HG03460 (cell line): ENCODE results near the gene MET.
"Not testable (repeated sequence)": the region's sequence is repeated elsewhere in the genome, so short reads cannot be mapped to it uniquely, and the experiment has no call there.

Experiments
- ATAC-seq: cut with Tn5 transposase; IDR thresholded peaks from one replicate; pipeline ENCODE4 v1.9.1; 2021; ENCODE audit not compliant: unreplicated experiment

Gene MET

DNA sequence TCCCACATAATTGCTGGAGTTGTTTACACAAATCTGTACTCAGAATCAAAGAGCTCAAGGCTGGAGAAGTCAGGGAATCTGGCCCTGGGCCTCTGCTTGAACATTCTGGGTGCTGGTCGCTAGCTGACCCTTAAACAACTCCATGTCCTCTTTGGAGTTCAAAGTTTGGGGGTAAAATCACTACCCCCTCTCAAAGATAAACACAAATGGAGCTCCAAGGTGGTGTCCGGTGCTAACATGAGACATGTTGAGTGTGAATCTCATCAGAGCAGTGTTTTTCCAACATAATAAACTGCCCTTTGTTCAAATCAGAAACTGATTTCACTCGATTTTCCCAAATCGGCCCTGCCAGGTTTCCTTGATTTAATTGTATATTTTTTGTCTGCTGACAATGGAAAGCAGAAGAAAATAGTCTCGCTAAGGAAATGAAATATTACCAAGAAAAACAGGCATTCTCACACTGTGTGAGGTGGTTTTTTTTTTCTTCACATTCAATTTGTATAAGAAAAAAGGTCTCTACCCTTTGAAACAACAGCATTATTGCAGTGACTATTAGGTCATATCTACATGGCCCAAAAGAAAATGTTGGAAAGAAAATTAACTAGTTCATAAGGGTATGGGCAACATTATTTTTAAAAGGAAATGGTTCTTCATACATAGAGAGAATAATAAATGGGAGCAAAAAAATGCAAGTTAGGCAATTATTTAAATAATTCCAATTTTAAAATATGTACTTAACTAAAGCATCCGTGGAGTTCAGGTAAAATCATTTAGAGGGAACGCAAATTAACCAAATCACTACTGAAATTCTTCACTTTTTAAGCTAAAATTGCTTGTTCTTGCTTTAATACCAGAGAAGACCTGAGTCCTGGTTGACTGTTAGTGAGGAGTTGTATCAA is 134.3 kb downstream of the MET start:
- ATAC-seq, result no peak

GRCh38 chr7:116807011-116807560 is 135.1 kb downstream of the MET start:
- no peak for ATAC-seq

DNA sequence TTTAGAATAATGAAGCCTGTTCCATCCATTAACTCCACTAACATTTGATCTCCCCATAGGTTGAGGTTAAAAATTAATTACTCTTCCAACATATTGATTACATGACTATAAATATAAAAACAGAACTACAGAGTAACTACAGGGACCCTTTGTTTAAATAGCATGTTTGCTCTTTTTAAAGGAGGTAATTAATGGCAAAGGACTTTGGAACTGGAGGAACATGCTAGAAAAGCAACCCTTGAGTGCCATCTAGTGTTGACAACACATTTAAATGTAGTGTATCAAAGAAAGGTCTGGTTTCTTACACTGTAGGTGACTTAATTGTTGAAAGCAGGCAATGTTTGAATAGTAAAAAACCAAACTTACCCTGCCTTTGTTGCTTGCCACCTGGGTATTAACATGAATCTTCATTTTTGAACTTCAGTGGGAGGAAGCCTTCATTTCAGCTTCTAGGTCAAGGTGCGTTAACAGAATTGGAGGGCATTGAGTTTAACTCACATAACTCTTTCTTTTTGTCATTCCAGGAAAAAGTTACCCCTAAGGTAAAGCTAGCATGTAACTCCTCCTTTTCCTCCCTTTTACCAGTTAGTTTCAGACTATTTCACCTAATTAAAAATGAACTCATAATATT is 137.8 kb downstream of the MET start:
- ATAC-seq, result no peak

GRCh38 chr7:116810267-116811116 is 138.5 kb downstream of the MET start:
- no peak for ATAC-seq

DNA sequence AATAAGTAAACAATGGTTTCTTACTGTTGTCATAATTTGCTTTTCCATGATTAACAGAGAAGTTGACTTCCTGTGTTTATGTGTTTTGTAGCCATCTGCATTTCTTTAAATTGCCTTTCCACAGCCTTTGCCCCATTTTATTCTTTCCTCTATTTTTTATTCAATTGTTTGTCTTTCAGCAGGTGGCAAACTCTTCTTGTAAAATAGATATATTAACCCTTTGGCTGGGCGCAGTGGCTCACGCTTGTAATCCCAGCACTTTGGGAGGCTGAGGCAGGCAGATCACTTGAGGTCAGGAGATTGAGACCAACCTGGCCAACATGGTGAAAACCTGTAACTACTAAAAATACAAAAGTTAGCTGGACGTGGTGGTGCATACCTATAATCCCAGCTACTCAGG is 139.8 kb downstream of the MET start:
- no peak for ATAC-seq

DNA sequence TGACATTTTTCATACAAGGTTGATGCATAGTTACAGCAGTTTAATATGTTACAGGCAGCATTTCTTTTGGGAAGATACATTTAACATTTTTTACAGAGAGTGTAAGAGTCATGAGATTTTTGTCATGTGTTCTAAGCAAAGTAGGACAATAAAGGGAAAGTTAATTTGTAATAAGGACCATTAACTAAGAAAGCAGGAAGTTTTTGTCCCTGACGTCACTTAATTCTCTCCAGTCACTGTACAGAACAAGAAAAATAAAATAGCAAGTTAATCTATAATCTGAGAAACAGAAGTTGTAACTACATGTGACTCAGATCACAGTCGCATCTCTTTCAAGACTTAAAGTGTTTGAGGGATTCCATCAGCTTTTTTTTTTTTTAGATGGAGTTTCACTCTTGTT is 140.9 kb downstream of the MET start:
- no peak for ATAC-seq

- ATAC-seq, result not testable (repeated sequence)
Measured at GRCh38 chr7:116813371-116813770, 141.4 kb downstream of the MET start.

DNA sequence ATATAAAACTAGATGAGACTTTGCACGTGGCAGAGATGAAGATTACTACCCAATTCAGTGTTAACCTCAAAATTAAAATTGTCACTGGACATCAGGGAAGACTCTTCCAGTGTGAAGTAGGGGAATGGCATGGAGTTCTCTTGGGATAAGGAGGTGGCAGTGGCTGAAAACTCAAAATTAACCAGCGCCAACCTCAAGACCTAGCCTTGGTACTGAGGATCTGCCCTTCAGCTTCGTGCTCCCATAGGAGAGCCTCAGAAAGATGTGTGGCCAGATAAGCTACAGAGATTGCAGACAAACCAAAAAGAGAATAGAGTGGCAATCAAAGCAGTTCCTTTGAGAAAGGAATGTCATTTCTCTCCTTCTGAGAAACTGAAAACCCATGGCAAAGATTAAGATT is 143.0 kb downstream of the MET start:
- no peak for ATAC-seq

GRCh38 chr7:116820149-116820548 is 148.2 kb downstream of the MET start:
- no peak for ATAC-seq

GRCh38 chr7:116821647-116822046 is 149.7 kb downstream of the MET start:
- ATAC-seq, result not testable (repeated sequence)

DNA sequence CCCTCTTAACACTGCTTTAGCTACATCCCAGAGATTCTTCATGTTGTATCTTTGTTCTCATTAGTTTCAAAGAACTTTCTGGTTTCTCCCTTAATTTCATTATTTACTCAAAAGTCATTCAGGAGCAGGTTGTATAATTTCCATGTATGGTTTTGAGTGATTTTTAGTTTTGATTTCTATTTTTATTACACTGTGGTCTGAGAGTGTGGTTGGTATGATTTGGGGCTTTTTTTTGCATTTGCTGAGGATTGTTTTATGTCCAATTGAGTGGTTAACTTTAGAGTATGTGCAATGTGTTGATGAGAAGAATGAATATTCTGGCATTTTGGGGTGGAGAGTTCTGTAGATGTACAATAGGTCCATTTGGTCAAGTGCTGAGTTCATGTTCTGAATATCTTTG is 152.5 kb downstream of the MET start:
- ATAC-seq, result no peak

DNA sequence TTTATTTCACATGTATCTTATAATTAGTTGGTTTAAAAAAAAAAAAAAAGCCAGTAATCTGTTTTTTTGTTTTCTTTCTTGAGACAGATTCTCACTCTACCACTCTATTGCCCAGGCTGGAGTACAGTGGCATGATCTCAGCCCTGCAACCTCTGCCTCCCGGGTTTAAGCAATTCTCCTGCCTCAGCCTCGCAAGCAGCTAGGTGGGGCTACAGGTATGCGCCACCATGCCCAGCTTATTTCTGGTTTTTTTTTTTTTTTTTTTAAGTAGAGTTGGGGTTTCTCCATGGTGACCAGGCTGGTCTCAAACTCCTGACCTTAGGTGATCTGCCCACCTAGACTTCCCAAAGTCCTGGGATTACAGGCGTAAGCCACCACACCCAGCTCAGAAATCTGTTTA is 156.3 kb downstream of the MET start:
- ATAC-seq, result no peak

DNA sequence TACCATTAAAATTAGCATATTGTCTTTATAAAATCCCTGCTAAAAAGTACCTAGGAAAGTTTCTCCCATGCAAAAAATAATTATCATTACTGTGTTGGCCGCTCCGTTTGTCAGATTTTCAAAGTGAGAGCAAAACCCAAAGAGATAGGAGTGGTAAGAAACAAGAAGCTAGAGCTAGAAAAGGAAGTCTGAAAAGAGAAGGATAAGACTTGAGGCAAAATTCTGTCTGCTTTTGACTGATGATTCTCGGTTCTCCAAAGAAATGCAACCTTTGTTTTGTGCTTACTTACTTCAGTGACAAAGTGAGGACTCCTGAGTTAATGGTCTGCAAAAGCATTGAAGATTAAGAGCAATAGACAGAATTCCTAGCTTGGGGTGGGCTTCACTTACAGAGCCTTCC is 157.0 kb downstream of the MET start:
- ATAC-seq, result no peak

DNA sequence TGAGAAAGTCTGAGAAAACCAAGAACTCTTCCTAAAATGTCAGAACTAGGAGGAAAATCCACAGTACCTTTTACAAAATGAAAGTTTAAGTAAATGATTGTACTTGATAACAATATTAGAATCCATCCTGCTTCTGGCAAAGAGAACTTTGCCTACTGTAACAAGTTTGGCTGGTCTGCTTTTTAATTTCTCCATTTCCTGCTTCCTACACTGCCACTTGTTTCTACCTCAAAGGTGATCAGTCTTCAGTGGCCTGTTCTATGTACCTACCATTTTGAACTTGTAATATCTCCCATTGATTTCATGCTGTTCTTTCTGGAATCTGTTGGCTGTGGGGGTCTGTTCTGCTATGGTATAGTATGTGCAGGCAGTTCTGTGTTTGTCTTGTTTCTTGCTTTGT is 157.5 kb downstream of the MET start:
- ATAC-seq, result no peak

- ATAC-seq, result no peak
Measured at GRCh38 chr7:116832692-116833091, 160.7 kb downstream of the MET start.

GRCh38 chr7:116834815-116835504 is 163.0 kb downstream of the MET start:
- no peak for ATAC-seq

GRCh38 chr7:116836048-116836447 is 164.1 kb downstream of the MET start:
- ATAC-seq, result no peak

DNA sequence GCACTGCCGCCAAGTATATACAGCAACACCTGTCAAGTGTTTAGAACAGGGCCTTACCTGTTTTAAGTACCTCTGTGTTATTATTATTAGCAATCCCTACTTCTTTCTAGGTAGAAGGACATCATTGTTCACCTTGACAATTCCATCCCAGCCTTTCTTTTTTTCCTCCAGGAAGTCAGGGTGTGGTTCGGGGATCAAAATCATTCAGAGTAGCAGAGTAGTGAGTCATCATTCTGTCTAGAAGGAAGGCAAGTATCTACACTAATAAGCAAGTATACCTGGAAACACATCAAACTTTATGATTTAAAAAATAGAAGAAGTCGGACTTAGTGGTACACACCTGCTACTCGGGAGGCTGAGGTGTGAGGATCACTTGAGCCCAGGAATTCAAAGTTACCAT is 164.9 kb downstream of the MET start:
- no peak for ATAC-seq

GRCh38 chr7:116837586-116837985 is 165.6 kb downstream of the MET start:
- no peak for ATAC-seq

DNA sequence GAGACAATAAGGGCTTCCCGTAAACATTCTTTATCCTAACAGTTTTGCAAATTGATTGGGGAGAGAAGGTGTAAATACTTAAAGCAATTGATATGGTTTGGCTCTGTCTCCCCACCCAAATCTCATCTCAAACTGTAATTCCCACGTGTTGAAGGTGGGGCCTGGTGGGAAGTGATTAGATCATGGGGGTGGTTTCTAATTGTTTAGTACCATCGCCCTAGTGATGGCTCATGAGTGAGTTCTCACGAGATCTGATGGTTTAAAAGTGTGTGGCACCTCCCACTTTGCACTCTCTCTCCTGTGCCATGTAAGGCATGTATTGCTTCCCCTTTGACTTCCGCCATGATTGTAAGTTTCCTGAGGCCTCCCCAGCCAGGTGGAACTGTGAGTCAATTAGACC is 168.3 kb downstream of the MET start:
- ATAC-seq, result no peak

- no peak for ATAC-seq
Measured at GRCh38 chr7:116842371-116842770, 170.4 kb downstream of the MET start.
